IMR-90 (cell line): ENCODE data around the gene ALDH1A1. TPM values are rescaled to one million over a fixed set of nuclear protein-coding genes. Genes with fewer than 3 reads are reported as not detected.

Source experiments
- ATAC-seq: fragments of 200-7000 bp; cut with Tn5 transposase; 2 replicates; pipeline ENCODE4 v1.9.1; 2020; ENCODE audit warnings: low read depth, mild to moderate bottlenecking, moderate library complexity
- BruUV-seq: library from RNA; stranded (reverse); fragments of 400-500 nt; replicated peaks from 2 replicates; lab custom pipeline; 2021; lab: Mats Ljungman, UMichigan
- CTCF ChIA-PET: fragments of 300-600 bp; formaldehyde crosslinking; extraction: SDS; loops from one replicate; lab custom pipeline; 2021; ENCODE audit warnings: antibody characterized with exemption; lab: Yijun Ruan, JAX
- POLR2A ChIA-PET: fragments of 300-600 bp; sonication (Branson Sonifier 250); formaldehyde crosslinking; loops from one replicate; lab custom pipeline; 2022; ENCODE audit warnings: antibody characterized with exemption; ENCODE audit not compliant: unreplicated experiment; lab: Charles Lee
- DNase-seq: peaks from one replicate; pipeline ENCODE4 v3.0.0; 2013
- H2AFZ ChIP-seq: replicated peaks from 2 replicates; pipeline ENCODE3; 2013; ENCODE audit warnings: low read length, mild to moderate bottlenecking; ENCODE audit not compliant: poor library complexity
- H2AK5ac ChIP-seq: 2 replicates; pipeline ENCODE4 v1.6.1; 2013; ENCODE audit warnings: low read depth, low read length, inconsistent platforms
- H2AK9ac ChIP-seq: replicated peaks from 2 replicates; pipeline ENCODE3; 2013; ENCODE audit warnings: mild to moderate bottlenecking, low read depth, low read length, moderate library complexity; ENCODE audit not compliant: poor library complexity
- H2BK120ac ChIP-seq: 2 replicates; pipeline ENCODE4 v1.6.1; 2013; ENCODE audit warnings: low read depth, low read length, inconsistent platforms
- H2BK15ac ChIP-seq: 3 replicates; pipeline ENCODE4 v1.6.1; 2013; ENCODE audit warnings: low read depth, low read length, inconsistent platforms
- H2BK20ac ChIP-seq: 2 replicates; pipeline ENCODE4 v1.6.1; 2013; ENCODE audit warnings: low read depth, mild to moderate bottlenecking, inconsistent platforms, low read length, moderate library complexity
- H2BK5ac ChIP-seq: 2 replicates; pipeline ENCODE4 v1.6.1; 2013; ENCODE audit warnings: mild to moderate bottlenecking, low read depth, low read length, inconsistent platforms; ENCODE audit not compliant: poor library complexity, severe bottlenecking
- H3K14ac ChIP-seq: replicated peaks from 2 replicates; pipeline ENCODE4 v1.6.1; 2013; ENCODE audit warnings: low read depth, low read length, inconsistent platforms
- H3K18ac ChIP-seq: 2 replicates; pipeline ENCODE4 v1.6.1; 2013; ENCODE audit warnings: low read depth, low read length, control low read depth
- H3K23ac ChIP-seq: 2 replicates; pipeline ENCODE4 v1.6.1; 2013; ENCODE audit warnings: low read depth, low read length, inconsistent platforms
- H3K27ac ChIP-seq: 2 replicates; pipeline ENCODE4 v1.5.1; 2013; ENCODE audit warnings: mild to moderate bottlenecking, control low read depth, low read length; ENCODE audit not compliant: insufficient read depth
- H3K27me3 ChIP-seq: 2 replicates; pipeline ENCODE4 v1.6.1; 2013; ENCODE audit warnings: low read length; ENCODE audit not compliant: control insufficient read depth, insufficient read depth
- H3K36me3 ChIP-seq: 2 replicates; pipeline ENCODE4 v1.6.1; 2013; ENCODE audit warnings: low read length, mixed read lengths; ENCODE audit not compliant: control insufficient read depth, insufficient read depth
- H3K4ac ChIP-seq: 2 replicates; pipeline ENCODE4 v1.6.1; 2013; ENCODE audit warnings: low read depth, low read length, inconsistent platforms
- H3K4me1 ChIP-seq: 2 replicates; pipeline ENCODE4 v1.6.1; 2013; ENCODE audit warnings: low read length, mixed read lengths; ENCODE audit not compliant: control insufficient read depth, insufficient read depth
- H3K4me2 ChIP-seq: 2 replicates; pipeline ENCODE4 v1.6.1; 2013; ENCODE audit warnings: low read depth, mild to moderate bottlenecking, control low read depth, low read length, moderate library complexity
- H3K4me3 ChIP-seq: 2 replicates; pipeline ENCODE4 v1.5.1; 2013; ENCODE audit warnings: low read depth, mild to moderate bottlenecking, control low read depth, low read length, moderate library complexity; ENCODE audit not compliant: insufficient read depth
- H3K56ac ChIP-seq: 2 replicates; pipeline ENCODE4 v1.6.1; 2013; ENCODE audit warnings: low read length, inconsistent platforms; ENCODE audit not compliant: insufficient read depth; ENCODE audit errors: extremely low read depth
- H3K79me1 ChIP-seq, 2 experiments: 2 replicates each; pipeline ENCODE4 v1.6.1; 2013; ENCODE audit warnings: low read length in 2 of 2, inconsistent platforms in 1 of 2, low read depth in 1 of 2
- H3K9ac ChIP-seq: 2 replicates; pipeline ENCODE4 v1.6.1; 2013; ENCODE audit warnings: low read depth, low read length, control low read depth
- H3K9me1 ChIP-seq: 2 replicates; pipeline ENCODE4 v1.6.1; 2013; ENCODE audit warnings: low read length, inconsistent platforms; ENCODE audit not compliant: insufficient read depth
- H3K9me3 ChIP-seq: 2 replicates; pipeline ENCODE4 v1.6.1; 2013; ENCODE audit warnings: low read length; ENCODE audit not compliant: control insufficient read depth, insufficient read depth
- H4K20me1 ChIP-seq: 2 replicates; pipeline ENCODE4 v1.6.1; 2013; ENCODE audit warnings: low read length, inconsistent platforms; ENCODE audit not compliant: insufficient read depth
- H4K5ac ChIP-seq: 2 replicates; pipeline ENCODE4 v1.6.1; 2013; ENCODE audit warnings: mild to moderate bottlenecking, low read depth, low read length, control low read depth
- H4K8ac ChIP-seq, 2 experiments: 2 replicates each; pipeline ENCODE4 v1.6.1; 2013; ENCODE audit warnings: low read depth in 2 of 2, low read length in 2 of 2, control low read depth in 1 of 2, inconsistent platforms in 1 of 2
- H4K91ac ChIP-seq: 2 replicates; pipeline ENCODE4 v1.6.1; 2013; ENCODE audit warnings: low read depth, low read length, inconsistent platforms; ENCODE audit not compliant: insufficient read depth
- CEBPB ChIP-seq: IDR thresholded peaks from 2 replicates; pipeline ENCODE4 v1.6.1; 2012; ENCODE audit warnings: low read depth, low read length, improper control_type of control experiment
- CHD1 ChIP-seq: IDR thresholded peaks from 2 replicates; pipeline ENCODE4 v1.6.1; 2012; ENCODE audit warnings: low read depth, low read length, improper control_type of control experiment
- FOS ChIP-seq: fragments of 150-350 bp; IDR thresholded peaks from 2 replicates; pipeline ENCODE4 v1.6.1; 2016; ENCODE audit warnings: low read depth, low read length
- MXI1 ChIP-seq: IDR thresholded peaks from 2 replicates; pipeline ENCODE4 v1.6.1; 2012; ENCODE audit warnings: low read depth, mild to moderate bottlenecking, low read length, moderate library complexity, borderline replicate concordance
- NFE2L2 ChIP-seq: fragments of 150-350 bp; IDR thresholded peaks from 2 replicates; pipeline ENCODE4 v1.6.1; 2016; ENCODE audit warnings: low read depth, mild to moderate bottlenecking, low read length
- POLR2A ChIP-seq: IDR thresholded peaks from 2 replicates; pipeline ENCODE4 v1.6.1; 2012; ENCODE audit warnings: mild to moderate bottlenecking, low read depth, low read length
- RAD21 ChIP-seq: IDR thresholded peaks from 2 replicates; pipeline ENCODE4 v1.6.1; 2012; ENCODE audit warnings: low read length, improper control_type of control experiment
- RCOR1 ChIP-seq: IDR thresholded peaks from 2 replicates; pipeline ENCODE4 v1.6.1; 2012; ENCODE audit warnings: mild to moderate bottlenecking, low read length, improper control_type of control experiment; ENCODE audit not compliant: insufficient replicate concordance
- RFX5 ChIP-seq: IDR thresholded peaks from 2 replicates; pipeline ENCODE4 v1.8.0; 2012; ENCODE audit warnings: low read depth, mild to moderate bottlenecking, low read length, moderate library complexity
- WGBS, 2 experiments: methylation state at CpG; one replicate each; pipeline versions ENCODE4 v1.1.5 to v1.1.7; 2013; ENCODE audit warnings: missing lambda C conversion rate in 2 of 2; ENCODE audit not compliant: insufficient read length in 1 of 2; ENCODE audit errors: extremely low coverage in 2 of 2; 5-methylcytosine and 5-hydroxymethylcytosine counted together
- dilution Hi-C: fragments of 300-500 bp; cut with HindIII; formaldehyde crosslinking; loops from one replicate; pipeline ENCODE4 v1.14.3; 2018; ENCODE audit warnings: low sequenced_read_pairs; ENCODE audit not compliant: unreplicated experiment
- in situ Hi-C: fragments of 300-500 bp; cut with MboI; formaldehyde crosslinking; loops from 3 replicates; pipeline ENCODE4 v1.14.3; 2019; ENCODE audit warnings: low sequenced_read_pairs, inconsistent platforms, mixed read lengths
- intact Hi-C: fragments of 100-400 bp; cut with micrococcal nuclease; formaldehyde crosslinking; loops from 2 replicates; pipeline ENCODE4 v1.10.0; 2022
- polyA plus RNA-seq, 3 experiments: library from polyadenylated mRNA; depleted of rRNA; stranded (reverse); fragments of >200 nt; gene quantifications; 2 replicates each; pipeline ENCODE4 v1.2.3, GENCODE V29; 2012; ENCODE audit warnings: low replicate concordance in 1 of 3
- total RNA-seq: library from RNA; depleted of rRNA; stranded (reverse); fragments of >200 nt; gene quantifications from 2 replicates; pipeline ENCODE4 v1.2.3, GENCODE V29; 2012
- TF ChIP-seq, protein P1 (sequence below): fragments of 150-350 bp; IDR thresholded peaks from 2 replicates; pipeline ENCODE4 v1.6.1; 2016; ENCODE audit warnings: low read depth, mild to moderate bottlenecking, low read length, moderate library complexity, borderline replicate concordance
- TF ChIP-seq, protein P2 (sequence below): fragments of 150-350 bp; IDR thresholded peaks from 2 replicates; pipeline ENCODE4 v1.6.1; 2017; ENCODE audit warnings: mild to moderate bottlenecking, antibody characterized with exemption, low read length, low read depth
- TF ChIP-seq, protein P3 (sequence below): conservative IDR thresholded peaks from 2 replicates; pipeline ENCODE4 v1.5.1; 2012; ENCODE audit warnings: mild to moderate bottlenecking, low read depth, low read length, improper control_type of control experiment

The ALDH1A1 gene
- total and polyA plus RNA-seq, 2 of the 4 experiments (the other 2 are of a cell fraction): not detected

DNA sequence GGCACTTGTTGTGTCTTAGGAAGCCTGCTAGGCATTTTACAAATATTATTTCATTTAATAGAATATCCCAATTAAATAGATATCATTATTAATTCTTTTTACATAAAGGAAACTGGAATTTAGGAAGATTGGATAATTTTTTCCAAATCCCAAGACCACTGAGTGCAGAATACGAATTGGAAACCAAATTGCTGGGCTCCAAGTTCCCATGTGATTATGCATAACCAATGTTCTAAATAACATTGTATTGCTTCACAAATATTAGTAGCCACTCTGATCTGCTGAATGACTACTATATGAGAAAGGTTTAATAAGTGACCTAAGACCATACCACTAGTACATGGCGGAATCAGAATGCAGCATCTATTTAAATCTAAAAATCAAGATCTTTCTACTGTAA lies 57.7 kb downstream of the ALDH1A1 start:
- Histone ChIP-seq H3K9ac (no peak overlapping the region), H3K4me2 (no peak overlapping the region), H3K36me3 (no peaks in the 10 kb centered on the region), H2AK5ac (no peak overlapping the region), H3K4ac (no peak overlapping the region), H4K8ac (no peak overlapping the region), H3K27ac (no peak overlapping the region), H2BK15ac (no peak overlapping the region), H3K9me1 (no peaks in the 10 kb centered on the region), H2BK5ac (no peak overlapping the region), H3K56ac (no peak overlapping the region), H2AK9ac (no peak overlapping the region), H3K4me3 (no peak overlapping the region), H2BK120ac (no peak overlapping the region), H2AFZ (no peak overlapping the region), H3K18ac (no peak overlapping the region), H3K9me3 (no peaks in the 10 kb centered on the region), H3K79me1 (no peaks in the 10 kb centered on the region), H3K27me3 (no peaks in the 10 kb centered on the region), H4K20me1 (no peaks in the 10 kb centered on the region), H4K91ac (no peak overlapping the region), H3K4me1 (no peaks in the 10 kb centered on the region), H4K5ac (no peak overlapping the region), H3K23ac (no peak overlapping the region), H2BK20ac (no peak overlapping the region), H3K14ac (no peak overlapping the region)
- ATAC-seq: no peak
- intact Hi-C loops (loop anchor here (2.0 kb wide), 1 partner anchor 20 kb away; no protein-coding TSS in a partner anchor), in situ Hi-C loops (loop anchor here (10.0 kb wide), 1 partner anchor 60 kb away; no protein-coding TSS in a partner anchor), dilution Hi-C loops (no loop called here)
- no TSS peak for BruUV-seq
- ChIA-PET POLR2A (no interaction called here), CTCF (no interaction called here)
- no peak for DNase-seq
- TF ChIP-seq, protein P1, sequence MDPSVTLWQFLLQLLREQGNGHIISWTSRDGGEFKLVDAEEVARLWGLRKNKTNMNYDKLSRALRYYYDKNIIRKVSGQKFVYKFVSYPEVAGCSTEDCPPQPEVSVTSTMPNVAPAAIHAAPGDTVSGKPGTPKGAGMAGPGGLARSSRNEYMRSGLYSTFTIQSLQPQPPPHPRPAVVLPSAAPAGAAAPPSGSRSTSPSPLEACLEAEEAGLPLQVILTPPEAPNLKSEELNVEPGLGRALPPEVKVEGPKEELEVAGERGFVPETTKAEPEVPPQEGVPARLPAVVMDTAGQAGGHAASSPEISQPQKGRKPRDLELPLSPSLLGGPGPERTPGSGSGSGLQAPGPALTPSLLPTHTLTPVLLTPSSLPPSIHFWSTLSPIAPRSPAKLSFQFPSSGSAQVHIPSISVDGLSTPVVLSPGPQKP: no peak
- TF ChIP-seq MXI1 (no peak), RCOR1 (no peak), RFX5 (no peak), RAD21 (no peak), POLR2A (no peak), FOS (no peak), CEBPB (no peak), CHD1 (no peak), NFE2L2 (no peak)
- TF ChIP-seq, protein P2, sequence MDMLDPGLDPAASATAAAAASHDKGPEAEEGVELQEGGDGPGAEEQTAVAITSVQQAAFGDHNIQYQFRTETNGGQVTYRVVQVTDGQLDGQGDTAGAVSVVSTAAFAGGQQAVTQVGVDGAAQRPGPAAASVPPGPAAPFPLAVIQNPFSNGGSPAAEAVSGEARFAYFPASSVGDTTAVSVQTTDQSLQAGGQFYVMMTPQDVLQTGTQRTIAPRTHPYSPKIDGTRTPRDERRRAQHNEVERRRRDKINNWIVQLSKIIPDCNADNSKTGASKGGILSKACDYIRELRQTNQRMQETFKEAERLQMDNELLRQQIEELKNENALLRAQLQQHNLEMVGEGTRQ: no peak
- TF ChIP-seq, protein P3, sequence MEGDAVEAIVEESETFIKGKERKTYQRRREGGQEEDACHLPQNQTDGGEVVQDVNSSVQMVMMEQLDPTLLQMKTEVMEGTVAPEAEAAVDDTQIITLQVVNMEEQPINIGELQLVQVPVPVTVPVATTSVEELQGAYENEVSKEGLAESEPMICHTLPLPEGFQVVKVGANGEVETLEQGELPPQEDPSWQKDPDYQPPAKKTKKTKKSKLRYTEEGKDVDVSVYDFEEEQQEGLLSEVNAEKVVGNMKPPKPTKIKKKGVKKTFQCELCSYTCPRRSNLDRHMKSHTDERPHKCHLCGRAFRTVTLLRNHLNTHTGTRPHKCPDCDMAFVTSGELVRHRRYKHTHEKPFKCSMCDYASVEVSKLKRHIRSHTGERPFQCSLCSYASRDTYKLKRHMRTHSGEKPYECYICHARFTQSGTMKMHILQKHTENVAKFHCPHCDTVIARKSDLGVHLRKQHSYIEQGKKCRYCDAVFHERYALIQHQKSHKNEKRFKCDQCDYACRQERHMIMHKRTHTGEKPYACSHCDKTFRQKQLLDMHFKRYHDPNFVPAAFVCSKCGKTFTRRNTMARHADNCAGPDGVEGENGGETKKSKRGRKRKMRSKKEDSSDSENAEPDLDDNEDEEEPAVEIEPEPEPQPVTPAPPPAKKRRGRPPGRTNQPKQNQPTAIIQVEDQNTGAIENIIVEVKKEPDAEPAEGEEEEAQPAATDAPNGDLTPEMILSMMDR: no peak
- no CpG with 5 or more reads among the region's 2 CpGs for WGBS, 2 experiments
